CD4-positive, alpha-beta T cell treated with Interleukin-17A for 1 hour (primary cell): Measurements from ENCODE around the gene KHDC1.
"Not testable (repeated sequence)": the region's sequence is repeated elsewhere in the genome, so short reads cannot be mapped to it uniquely, and the experiment has no call there.

Source experiments
- DNase-seq: peaks from one replicate; pipeline ENCODE4 v3.0.0-alpha.2; 2020

KHDC1 gene, protein sequence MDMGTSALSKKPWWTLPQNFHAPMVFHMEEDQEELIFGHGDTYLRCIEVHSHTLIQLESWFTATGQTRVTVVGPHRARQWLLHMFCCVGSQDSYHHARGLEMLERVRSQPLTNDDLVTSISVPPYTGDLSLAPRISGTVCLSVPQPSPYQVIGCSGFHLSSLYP

DNA sequence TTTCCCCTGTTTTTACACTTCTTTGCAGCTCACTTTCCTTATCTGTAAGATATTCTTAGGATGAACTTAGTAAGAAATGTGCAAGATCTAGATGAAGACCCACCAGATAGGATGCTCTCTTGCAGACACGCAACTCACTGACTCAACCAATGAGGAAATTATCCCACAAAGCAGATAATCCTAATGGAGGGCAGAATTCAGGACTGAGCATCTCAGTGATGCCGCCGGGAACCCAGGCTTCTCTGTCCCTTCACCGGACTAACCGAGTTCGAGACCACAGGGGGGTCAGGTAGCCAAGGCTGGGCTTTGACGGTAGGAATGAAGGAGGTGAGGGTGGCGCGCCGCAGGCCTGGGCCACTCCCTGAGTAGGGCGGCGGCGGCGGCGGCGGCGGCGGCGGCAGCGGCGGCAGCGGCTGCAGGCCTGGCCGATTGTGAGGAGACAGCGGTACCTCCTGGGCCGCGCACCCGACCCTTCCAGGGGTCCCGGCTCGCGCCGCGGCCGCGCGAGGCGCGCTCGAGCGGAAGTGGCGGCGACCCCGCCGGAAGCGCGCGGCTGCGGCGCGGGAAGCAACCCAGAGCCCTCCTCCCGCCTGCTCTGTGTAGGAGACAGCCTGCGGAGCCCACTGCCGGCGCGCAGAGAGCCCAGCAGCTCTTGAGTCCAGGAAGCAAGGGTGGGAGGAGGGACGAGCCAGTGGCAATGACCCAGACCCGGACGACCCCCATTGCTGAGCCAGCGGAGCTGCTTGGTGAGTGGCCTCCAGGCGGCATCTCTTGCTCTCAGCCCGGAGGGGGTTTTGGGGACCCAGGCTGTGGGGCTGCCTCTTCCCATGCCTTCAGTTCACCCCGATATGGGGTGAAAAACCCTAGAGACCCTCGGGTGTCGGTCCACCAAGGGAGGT, at the start of gene KHDC1:
Gene KHDC1 (minus strand): TSS at position 526 of the 899 bp plus-strand sequence. CDS start 20,679 bp downstream, outside the sequence.
- DNase-seq = peak; percentile 63

DNA sequence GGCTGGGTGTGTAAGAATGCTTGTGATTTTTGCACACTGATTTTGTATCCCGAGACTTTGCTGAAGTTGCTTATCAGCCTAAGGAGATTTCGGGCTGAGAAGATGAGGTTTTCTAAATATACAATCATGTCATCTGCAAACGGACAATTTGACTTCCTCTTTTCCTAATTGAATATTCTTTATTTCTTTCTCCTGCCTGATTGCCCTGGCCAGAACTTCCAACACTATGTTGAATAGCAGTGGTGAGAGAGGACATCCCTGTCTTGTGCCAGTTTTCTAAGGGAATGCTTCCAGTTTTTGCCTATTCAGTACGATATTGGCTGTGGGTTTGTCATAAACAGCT, 47.5 kb upstream of the KHDC1 start:
- DNase-seq = not testable (repeated sequence)

DNA sequence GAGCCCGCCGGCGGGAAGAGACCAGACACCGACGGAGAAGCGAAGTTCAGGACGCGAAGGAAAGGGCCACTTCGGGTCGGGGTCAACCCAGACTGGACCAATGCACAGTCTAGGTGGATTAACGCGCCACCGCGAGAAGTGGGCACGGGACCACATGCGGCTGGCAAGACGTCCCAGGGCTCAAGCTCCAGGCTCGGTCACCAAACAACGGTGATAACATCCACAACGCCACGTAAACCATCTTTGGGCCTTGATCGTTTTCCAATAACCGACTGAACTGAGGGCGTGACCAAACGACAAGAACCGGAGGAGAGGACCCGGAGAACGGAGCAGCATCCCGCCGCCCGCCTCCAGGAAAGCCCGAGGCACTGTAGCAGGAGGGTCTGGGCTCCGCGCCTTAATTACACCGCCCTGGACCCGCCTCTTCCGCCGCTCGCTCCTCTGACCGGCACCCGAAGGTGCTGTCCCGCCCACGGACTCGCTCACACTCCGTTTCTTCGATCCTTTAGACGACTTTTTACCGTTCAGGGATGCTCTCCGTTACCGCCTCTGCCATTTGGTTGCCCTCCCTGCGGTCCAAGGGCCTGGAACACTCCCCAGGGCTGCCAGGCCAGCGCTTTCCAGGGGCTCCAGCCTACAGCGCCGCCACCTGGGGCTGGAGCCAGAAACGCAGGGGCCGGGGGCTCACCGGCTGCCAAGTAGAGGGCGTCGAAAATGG, 46.9 kb upstream of the KHDC1 start:
- peak; percentile 61 for DNase-seq

DNA sequence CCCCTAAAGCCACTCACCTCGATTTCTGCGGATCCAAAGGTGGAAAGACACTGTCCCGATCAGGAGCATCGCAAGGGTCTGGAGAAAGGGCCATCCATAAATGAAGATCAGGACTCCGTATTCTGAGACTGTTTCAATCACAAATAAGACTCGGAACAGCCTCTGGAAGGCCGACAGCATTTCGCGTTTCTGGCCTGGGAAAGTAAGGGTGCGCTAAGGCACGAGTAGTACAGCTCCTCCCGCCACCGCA, 46.5 kb upstream of the KHDC1 start:
- no peak for DNase-seq

DNA sequence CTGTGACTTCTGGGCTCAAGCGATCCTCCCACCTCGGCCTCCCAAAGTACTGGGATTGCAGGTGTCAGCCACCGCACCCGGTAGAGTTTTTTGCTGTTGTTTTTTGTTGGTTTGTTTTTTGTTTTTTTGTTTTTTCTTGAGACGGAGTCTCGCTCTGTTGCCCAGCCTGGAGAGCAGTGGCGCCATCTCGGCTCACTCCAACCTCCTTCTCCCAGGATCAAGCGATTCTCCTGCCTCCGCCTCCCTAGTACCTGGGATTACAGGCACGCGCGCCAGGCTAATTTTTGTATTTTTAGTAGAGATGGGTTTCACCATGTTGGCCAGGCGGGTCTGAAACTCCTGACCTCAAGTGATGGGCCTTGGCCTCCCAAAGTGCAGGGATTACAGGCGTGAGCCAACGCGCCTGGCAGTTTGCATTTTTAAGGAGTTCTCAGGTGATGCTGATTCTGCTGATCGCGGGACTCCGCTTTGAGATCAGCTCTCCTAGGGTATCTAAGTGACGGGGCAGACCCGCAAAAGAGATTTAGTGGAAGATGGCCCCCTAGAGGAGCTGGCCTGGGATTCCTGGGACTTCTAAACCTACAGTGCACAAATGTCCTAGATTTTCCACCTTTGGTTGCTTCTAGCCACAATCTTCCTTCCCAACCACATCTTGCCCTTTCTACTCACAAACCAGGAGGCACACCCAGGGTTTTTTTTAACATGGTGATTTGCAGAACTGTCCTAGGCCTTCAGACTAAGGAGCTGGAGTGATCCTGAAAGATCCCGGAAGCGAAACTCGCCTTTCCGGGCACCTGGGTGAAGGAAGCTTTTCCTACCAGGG, 45.9 kb upstream of the KHDC1 start:
- no peak for DNase-seq

DNA sequence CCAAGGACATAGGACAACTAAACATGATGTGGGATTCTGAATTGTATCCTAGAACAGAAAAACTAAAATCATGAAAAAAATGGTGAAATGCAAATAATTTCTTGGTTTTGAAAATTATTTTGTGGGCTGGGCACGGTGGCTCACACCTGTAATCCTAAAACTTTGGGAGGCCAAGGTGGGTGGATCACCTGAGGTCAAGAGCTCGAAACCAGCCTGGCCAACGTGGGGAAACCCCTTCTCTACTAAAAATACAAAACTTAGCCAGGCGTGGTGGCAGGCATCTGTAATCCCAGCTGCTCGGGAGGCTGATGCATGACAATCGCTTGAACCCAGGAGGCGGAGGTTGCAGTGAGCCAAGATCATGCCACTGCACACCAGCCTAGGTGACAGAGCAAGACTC, 40.8 kb upstream of the KHDC1 start:
- DNase-seq = not testable (repeated sequence)

DNA sequence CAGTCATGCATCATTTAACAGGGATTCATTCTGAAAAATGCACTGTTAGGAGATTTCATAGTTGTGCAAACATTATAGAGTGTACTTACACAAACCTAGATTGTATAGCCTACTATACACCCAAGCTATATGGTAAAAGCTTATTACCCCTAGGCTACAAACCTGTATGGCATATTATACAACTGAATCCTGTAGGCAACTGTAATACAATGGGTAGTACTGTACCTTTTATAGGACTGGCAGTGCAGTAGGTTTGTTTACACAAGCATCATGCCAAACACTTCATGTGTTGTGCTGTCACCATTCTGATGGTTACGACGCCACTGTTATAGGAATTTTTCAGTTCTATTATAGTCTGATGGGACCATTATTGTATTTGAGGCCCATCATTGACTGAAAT, 39.3 kb upstream of the KHDC1 start:
- DNase-seq = no peak

DNA sequence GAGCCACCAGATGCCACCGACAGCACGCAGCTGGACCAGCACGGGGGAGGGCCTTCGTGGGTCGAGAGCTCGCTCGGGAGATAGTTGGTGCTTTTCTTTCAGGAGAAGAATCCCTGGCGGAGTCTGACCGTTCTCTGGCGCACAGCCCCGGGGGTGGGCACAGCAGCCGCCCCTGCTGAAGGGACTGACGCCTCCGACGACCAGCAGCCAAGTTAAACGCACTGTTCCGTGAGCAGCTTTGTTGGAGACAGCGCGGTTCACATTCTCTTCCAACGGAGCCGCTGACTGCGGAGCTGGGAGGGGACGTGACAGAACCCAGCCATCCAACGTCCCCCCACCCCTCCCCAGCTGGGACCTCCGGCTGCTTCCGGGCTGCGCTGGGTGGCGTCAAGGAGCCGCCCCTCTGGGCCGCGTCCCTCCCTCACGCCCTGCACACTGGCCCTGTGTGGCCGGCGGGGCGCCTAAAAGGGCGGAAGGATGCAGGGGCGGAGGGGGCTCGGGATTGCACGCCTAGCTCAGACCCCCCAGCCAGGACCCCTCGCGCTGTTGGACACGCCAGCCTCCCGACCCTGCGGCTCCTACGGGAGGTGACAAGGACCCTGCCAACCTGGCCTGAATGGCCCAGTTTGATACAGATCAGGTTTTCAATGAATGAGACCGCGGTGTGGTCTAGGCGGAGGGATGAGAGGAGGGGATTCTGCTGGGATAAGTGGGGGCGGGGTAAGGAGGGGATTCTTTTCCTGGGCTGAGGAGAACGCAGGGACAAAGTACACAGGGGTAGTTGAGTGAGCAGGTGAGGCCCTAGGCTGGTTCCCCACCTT, 36.4 kb upstream of the KHDC1 start:
- DNase-seq = no peak

DNA sequence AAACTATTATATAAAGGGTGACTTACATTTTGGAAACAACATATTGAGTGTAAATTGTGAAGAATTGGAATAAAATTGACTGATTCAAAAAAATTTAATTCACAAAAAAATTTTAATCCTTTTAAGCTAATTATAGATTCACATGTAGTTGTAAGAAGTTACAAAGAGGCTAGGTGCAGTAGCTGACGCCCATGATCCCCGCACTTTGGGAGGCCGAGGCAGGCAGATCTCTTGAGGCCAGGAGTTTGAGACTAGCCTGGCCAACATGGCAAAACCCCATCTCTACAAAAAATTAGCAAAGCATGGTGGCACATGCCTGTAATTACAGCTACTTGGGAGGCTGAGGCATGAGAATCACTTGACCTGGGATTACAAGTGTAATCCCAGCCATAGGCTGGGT, 30.3 kb upstream of the KHDC1 start:
- no peak for DNase-seq

DNA sequence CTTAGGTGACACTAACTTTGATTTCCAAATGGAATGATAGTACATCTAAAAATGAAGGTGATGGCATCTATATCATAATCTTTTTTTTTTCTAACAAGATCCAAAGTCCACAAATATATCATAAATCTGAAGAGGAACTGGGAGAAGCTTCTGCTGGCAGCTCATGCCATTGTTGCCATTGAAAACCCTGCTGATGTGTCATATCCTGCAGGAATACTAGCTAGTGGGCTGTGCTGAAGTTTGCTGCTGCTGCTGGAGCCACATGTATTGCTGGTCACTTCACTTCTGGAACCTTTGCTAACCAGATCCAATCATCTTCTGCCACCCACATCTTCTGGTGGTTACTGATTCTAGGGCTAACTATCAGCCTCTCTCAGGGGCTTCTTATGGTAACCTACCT, 27.4 kb upstream of the KHDC1 start:
- no peak for DNase-seq

DNA sequence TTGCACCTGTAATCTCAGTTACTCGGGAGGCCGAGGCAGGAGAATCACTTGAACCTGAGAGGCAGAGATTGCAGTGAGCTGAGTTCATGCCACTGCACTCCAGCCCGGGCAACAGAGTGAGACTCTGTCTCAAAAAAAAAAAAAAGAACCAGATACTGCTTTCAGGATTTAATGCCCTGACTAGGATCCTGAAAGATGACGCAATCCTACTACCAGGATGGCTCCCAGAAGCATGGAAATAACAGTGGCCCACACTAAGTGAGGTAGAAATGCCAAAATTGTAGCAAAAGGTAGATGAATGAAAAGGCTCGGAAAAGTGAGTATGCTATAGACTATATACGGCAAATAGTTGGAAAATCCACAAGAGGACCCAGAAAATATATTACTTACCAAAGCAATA, 23.8 kb upstream of the KHDC1 start:
- DNase-seq = no peak

DNA sequence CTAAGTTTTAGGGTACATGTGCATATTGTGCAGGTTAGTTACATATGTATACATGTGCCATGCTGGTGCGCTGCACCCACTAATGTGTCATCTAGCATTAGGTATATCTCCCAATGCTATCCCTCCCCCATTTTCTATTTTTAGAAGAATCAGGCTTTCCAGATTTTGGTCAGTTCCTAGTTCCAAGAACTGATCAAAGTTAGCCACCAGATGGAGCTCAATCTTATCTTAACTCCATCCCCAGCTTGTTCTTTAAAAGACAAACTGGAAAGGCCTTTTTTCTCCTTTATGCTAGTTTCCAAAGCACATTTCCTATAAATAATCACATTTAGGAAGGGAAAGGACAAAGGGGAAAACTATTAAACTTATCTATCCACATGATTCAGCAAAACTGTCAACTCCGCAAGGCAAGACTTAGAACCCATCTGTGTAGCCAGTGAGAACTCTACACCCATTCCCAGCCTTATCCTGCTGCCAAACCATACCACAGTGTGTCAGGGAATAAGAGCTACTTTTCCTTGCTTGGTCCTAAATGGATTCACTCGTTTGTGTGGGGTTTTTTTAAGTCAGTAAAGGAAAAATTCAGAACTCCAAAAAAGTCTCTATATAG, 22.8 kb upstream of the KHDC1 start:
- peak; percentile 28 for DNase-seq

DNA sequence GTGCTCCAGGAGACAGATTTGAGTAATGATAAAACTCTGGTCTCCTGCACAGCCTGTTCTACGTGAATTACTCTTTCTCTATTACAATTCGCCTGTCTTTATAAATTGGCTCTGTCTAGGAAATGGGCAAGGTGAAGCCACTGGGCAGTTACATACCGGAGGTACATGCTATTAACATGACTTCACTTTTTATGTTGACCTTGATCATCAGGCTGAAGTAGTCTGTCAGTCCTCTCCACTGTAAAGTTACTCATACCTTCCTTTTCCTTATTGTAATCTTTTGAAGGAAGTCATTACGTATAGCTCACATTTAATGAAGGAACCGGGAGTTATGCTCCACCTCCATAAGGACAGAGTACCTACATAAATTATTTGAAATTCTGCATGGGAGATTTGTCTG, 19.9 kb upstream of the KHDC1 start:
- DNase-seq = no peak

DNA sequence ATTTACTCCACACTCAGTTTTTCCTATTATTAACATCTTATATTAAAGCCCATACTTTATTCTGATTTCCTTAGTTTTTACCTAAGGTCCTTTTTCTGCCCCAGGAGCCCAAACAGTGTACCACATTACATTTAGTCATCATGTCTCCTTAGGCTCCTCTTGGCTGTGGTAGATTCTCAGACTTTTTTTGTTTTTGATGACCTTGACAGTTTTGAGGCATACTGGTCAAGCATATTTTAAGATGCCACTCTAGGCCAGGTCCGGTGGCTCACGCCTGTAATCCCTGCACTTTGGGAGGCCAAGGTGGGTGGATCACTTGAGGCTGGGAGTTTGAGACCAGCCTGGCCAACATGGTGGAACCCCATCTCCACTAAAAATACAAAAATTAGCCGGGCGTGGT, 18.7 kb upstream of the KHDC1 start:
- not testable (repeated sequence) for DNase-seq

DNA sequence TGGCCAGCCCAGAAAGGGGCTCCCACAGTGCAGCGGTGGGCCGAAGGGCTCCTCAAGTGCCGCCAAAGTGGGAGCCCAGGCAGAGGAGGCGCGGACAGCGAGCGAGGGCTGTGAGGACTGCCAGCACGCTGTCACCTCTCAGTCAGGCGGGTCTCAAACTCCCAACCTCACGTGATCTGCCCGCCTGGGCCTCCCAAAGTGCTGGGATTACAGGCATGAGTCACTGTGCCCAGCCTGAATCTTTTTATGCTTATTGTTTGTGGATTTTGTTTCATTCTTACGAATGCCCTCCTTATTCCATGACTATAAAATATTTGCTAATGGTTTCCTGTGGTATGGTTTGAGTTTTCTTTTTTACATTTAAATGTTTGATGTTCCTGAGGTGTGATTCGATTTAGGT, 6.3 kb upstream of the KHDC1 start:
- not testable (repeated sequence) for DNase-seq

DNA sequence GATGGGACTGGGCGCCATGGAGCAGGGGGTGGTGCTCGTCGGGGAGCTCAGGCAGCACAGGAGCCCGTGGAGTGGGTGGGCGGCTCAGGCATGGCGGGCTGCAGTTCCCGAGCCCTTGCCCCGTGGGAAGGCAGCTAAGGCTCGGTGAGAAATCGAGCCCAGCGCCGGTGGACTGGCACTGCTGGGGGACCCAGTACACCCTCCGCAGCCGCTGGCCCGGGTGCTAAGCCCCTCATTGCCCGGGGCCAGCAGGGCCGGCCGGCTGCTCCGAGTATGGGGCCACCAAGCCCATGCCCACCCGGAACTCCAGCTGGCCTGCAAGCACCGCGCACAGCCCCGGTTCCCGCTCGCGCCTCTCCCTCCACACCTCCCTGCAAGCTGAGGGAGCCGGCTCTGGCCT, 5.9 kb upstream of the KHDC1 start:
- not testable (repeated sequence) for DNase-seq

DNA sequence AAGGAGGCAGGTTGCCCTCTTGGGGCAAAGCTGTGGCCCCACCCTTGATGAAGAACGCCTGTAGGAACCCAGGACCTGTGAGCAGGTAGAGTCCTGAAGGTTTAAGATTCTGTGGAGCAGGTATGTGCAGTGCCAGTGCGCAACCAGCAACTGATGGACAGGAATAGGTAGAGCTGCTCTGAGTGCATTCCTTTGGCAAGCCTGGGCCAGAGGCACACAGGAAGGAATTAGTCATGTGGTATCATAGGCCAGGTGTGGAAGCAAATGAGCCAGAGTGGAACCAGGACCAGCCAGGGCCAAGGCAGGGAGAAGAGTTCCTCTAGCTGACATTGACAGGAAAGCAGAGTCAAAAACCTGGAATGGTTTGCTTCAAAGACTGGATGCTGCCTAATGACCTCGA, 1.4 kb upstream of the KHDC1 start:
- DNase-seq = no peak

DNA sequence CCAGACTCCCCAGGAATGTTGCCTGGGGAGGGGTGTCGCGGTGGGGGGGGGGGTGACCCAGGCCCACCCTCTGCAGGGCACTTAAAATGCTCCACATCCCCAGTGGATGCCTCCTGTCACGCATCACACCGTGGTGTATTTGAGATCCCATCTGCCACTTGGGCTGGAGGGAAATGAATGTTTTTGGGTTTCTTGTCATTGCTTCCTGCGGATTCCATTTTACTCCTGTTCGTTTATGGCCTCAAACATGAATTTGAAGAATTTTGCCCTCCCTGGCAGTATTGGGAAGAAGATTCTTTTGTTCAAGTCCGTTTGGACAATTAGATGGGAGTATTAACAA, 544 bp upstream of the KHDC1 start:
- no peak for DNase-seq

DNA sequence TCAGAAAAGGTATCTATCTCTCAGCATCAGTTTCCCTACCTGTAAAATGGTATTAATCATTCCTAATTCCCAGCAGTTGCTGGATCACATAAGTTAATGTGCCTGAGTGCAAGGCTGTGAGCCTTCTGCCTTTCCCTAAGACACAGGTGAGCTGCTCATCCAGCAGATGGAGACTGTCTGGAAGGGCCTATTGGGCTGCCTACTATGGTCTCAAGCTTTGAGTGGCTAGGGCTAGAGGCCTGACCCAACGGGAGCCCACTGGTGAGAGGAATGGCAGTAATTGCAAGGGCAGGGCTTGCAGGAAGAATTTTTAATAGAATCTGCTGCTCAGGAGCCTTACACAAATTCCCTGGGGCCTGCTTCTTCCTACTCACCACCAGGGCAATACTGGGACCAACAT, 4.3 kb downstream of the KHDC1 start:
- DNase-seq = no peak

DNA sequence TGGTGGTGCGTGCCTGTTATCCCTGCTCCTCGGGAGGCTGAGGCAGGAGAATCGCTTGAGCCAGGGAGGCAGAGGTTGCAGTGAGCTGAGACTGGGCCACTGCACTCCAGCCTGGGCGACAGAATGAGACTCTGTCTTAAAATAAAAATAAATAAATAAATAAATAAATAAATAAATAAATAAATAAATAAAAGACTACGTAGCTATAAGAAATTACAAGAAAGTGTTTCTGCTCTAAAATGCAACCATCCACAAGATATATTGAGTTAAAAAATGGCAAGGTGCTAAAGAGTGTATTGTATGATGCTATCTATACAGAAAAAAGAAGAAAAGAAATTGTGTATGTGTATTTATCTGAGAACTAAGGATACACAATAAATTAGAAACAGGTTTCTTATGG, 8.7 kb downstream of the KHDC1 start:
- DNase-seq = not testable (repeated sequence)

DNA sequence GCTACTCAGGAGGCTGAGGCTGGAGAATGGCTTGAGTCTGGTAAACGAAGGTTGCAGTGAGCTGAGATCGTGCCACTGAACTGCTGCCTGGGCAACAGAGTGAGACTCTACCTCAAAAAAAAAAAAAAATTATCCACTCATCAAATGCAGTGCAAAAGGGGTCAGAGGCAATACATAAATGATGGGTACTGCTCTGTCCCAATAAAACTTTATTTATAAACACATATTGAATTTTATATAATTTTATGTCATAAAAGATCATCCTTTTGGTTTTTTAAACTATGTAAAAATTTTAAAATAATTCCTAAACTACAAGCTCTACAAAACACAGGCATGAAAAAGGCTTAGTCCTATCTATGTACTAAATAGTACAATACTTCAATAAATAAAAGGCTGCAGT, 10.3 kb downstream of the KHDC1 start:
- no peak for DNase-seq

DNA sequence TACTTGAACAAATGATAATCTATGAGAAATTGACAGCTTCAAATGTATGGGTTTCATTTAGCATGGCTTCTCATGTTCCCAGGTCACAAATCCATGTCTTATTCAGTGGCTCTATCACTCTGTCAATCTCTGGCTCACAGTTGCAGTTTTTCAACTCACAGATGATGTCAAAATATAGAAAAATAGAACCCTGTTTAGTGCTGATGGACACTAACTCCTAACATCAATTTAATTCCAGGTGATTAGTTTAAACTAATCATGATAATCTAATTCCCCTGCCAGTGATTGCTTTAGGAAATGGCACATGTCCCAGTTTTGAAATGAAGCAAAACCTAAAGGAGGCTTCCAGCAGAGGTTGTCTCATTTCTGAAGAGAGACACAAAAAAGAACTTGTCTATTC, 13.0 kb downstream of the KHDC1 start:
- DNase-seq = no peak
